ENCODE data around the gene LYPD1. TPM values are rescaled to one million over a fixed set of nuclear protein-coding genes. Genes with fewer than 3 reads are reported as not detected.

LYPD1 gene
- total and polyA plus RNA-seq, 10 of the 15 experiments (the other 5 are each of a cell fraction or from before 2014, with no cell fraction given): not detected

DNA sequence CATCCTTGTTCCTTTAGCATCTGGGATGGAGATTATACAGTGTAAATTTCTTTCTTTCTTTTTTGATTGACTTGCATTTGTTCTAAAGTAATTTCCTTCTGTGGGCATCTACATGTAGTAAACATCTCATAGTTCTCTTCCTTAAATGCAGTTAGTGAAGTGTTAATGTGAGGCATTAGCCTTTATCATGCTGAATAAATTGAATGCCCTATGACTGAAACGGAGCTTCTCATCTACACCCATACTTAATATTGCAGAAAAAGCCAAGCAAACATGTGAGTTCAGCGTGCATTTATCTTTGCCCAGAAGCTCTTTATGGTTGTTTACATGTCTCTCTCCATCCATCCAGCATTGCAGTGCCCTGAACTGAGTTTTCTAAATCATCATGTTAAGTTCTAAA, 58.3 kb downstream of the LYPD1 start (continued):
- no peak for TF ChIP-seq JUND (IDR thresholded peaks at IDR 0.05; ENCODE audit: low read depth, low read length)
- no peak for TF ChIP-seq CHD4 (IDR thresholded peaks at IDR 0.05)
- TF ChIP-seq YBX1 (IDR thresholded peaks at IDR 0.05): no peak
- TF ChIP-seq NFIC (IDR thresholded peaks at IDR 0.05; ENCODE audit: low read depth, low read length): no peak
- TF ChIP-seq SIX5 (IDR thresholded peaks at IDR 0.05; ENCODE audit: low read depth, low read length, severe bottlenecking): no peak
- TF ChIP-seq, protein P1, sequence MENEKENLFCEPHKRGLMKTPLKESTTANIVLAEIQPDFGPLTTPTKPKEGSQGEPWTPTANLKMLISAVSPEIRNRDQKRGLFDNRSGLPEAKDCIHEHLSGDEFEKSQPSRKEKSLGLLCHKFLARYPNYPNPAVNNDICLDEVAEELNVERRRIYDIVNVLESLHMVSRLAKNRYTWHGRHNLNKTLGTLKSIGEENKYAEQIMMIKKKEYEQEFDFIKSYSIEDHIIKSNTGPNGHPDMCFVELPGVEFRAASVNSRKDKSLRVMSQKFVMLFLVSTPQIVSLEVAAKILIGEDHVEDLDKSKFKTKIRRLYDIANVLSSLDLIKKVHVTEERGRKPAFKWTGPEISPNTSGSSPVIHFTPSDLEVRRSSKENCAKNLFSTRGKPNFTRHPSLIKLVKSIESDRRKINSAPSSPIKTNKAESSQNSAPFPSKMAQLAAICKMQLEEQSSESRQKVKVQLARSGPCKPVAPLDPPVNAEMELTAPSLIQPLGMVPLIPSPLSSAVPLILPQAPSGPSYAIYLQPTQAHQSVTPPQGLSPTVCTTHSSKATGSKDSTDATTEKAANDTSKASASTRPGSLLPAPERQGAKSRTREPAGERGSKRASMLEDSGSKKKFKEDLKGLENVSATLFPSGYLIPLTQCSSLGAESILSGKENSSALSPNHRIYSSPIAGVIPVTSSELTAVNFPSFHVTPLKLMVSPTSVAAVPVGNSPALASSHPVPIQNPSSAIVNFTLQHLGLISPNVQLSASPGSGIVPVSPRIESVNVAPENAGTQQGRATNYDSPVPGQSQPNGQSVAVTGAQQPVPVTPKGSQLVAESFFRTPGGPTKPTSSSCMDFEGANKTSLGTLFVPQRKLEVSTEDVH (IDR thresholded peaks at IDR 0.05; ENCODE audit: low read depth, partially characterized antibody): no peak
- TF ChIP-seq RAD21 (IDR thresholded peaks at IDR 0.05; ENCODE audit: insufficient read depth, low read depth, low read length): no peak
- TF ChIP-seq EZH2 (IDR thresholded peaks at IDR 0.05; ENCODE audit: borderline replicate concordance, control insufficient read depth, low read depth, low read length): no peak
- TF ChIP-seq, protein P2, sequence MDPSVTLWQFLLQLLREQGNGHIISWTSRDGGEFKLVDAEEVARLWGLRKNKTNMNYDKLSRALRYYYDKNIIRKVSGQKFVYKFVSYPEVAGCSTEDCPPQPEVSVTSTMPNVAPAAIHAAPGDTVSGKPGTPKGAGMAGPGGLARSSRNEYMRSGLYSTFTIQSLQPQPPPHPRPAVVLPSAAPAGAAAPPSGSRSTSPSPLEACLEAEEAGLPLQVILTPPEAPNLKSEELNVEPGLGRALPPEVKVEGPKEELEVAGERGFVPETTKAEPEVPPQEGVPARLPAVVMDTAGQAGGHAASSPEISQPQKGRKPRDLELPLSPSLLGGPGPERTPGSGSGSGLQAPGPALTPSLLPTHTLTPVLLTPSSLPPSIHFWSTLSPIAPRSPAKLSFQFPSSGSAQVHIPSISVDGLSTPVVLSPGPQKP (IDR thresholded peaks at IDR 0.05; ENCODE audit: low read depth, low read length): no peak
